GM18508 (cell line): ENCODE measurements around the gene MYOCOS.

ENCODE experiments used
- ATAC-seq: cut with Tn5 transposase; IDR thresholded peaks from one replicate; pipeline ENCODE4 v1.9.1; 2021; ENCODE audit warnings: moderate number of reproducible peaks; ENCODE audit not compliant: insufficient read depth, unreplicated experiment

MYOCOS gene

GRCh38 chr1:171623651-171624331 is 1.7 kb downstream of the MYOCOS start:
- no peak for ATAC-seq

GRCh38 chr1:171625225-171625624 is 3.2 kb downstream of the MYOCOS start:
- no peak for ATAC-seq

GRCh38 chr1:171627020-171627419 is 5.0 kb downstream of the MYOCOS start:
- no peak for ATAC-seq

GRCh38 chr1:171628225-171628624 is 6.2 kb downstream of the MYOCOS start:
- no peak for ATAC-seq

GRCh38 chr1:171635661-171636060 is 13.6 kb downstream of the MYOCOS start:
- ATAC-seq, result no peak

GRCh38 chr1:171636141-171636540 is 14.1 kb downstream of the MYOCOS start:
- no peak for ATAC-seq

- ATAC-seq, result no peak
These were observed 16.0 kb downstream of the MYOCOS start for GRCh38 chr1:171637928-171638576.

GRCh38 chr1:171640225-171640624 is 18.2 kb downstream of the MYOCOS start:
- no peak for ATAC-seq

GRCh38 chr1:171641076-171641864 is 19.2 kb downstream of the MYOCOS start:
- ATAC-seq, result no peak

GRCh38 chr1:171642197-171642596 is 20.2 kb downstream of the MYOCOS start:
- no peak for ATAC-seq

GRCh38 chr1:171643156-171643555 is 21.1 kb downstream of the MYOCOS start:
- no peak for ATAC-seq

GRCh38 chr1:171644805-171645483 is 22.9 kb downstream of the MYOCOS start:
- no peak for ATAC-seq

- ATAC-seq, result no peak
These were observed 23.7 kb downstream of the MYOCOS start for GRCh38 chr1:171645553-171646248.

GRCh38 chr1:171646249-171646560 is 24.2 kb downstream of the MYOCOS start:
- no peak for ATAC-seq

GRCh38 chr1:171652234-171652822 is 30.3 kb downstream of the MYOCOS start, which contains the start of gene MYOC:
MYOC (minus strand) TSS chr1:171652688; CDS start chr1:171652611, 77 bp downstream.
- no peak for ATAC-seq

- no peak for ATAC-seq
These were observed 31.8 kb downstream of the MYOCOS start for GRCh38 chr1:171653796-171654195.

- no peak for ATAC-seq
These were observed 32.3 kb downstream of the MYOCOS start for GRCh38 chr1:171654201-171654941.

GRCh38 chr1:171654942-171655745 is 33.1 kb downstream of the MYOCOS start:
- ATAC-seq, result no peak
